Smooth muscle cell (in vitro differentiated cells): Measurements from ENCODE around the gene NDST1. TPM values are rescaled to one million over a fixed set of nuclear protein-coding genes. Genes with fewer than 3 reads are reported as not detected.

Experiments
- DNase-seq: peaks from one replicate; lab custom pipeline; 2025; ENCODE audit not compliant: unreplicated experiment; lab: John Stamatoyannopoulos, UW
- H2AFZ ChIP-seq: fragments of 200-600 bp; sonication (generic); 2 replicates; pipeline ENCODE4 v1.6.0; 2016; ENCODE audit warnings: antibody characterized with exemption, low read depth, mild to moderate bottlenecking
- H3F3A ChIP-seq: fragments of 200-600 bp; sonication (generic); 2 replicates; pipeline ENCODE4 v1.6.0; 2017; ENCODE audit warnings: antibody characterized with exemption, low read depth
- H3K27ac ChIP-seq: fragments of 200-600 bp; sonication (generic); 2 replicates; pipeline ENCODE4 v1.5.1; 2016; ENCODE audit warnings: low read depth, mild to moderate bottlenecking
- H3K27me3 ChIP-seq: fragments of 200-600 bp; sonication (generic); 2 replicates; pipeline ENCODE4 v1.6.1; 2016; ENCODE audit warnings: low read depth, mild to moderate bottlenecking
- H3K36me3 ChIP-seq: fragments of 200-600 bp; sonication (generic); 2 replicates; pipeline ENCODE4 v1.5.1; 2016; ENCODE audit warnings: low read depth
- H3K4me1 ChIP-seq: fragments of 200-600 bp; sonication (generic); 2 replicates; pipeline ENCODE4 v1.5.1; 2016; ENCODE audit warnings: low read depth
- H3K4me2 ChIP-seq: fragments of 200-600 bp; sonication (generic); 2 replicates; pipeline ENCODE4 v1.6.0; 2016; ENCODE audit warnings: mild to moderate bottlenecking
- H3K4me3 ChIP-seq: fragments of 200-600 bp; sonication (generic); 2 replicates; pipeline ENCODE4 v1.5.1; 2016; ENCODE audit warnings: mild to moderate bottlenecking
- H3K79me2 ChIP-seq: fragments of 200-600 bp; sonication (generic); 2 replicates; pipeline ENCODE4 v1.6.0; 2016; ENCODE audit warnings: low read depth, mild to moderate bottlenecking
- H3K9ac ChIP-seq: fragments of 200-600 bp; sonication (generic); 2 replicates; pipeline ENCODE4 v1.6.0; 2016; ENCODE audit warnings: low read depth
- H3K9me3 ChIP-seq: fragments of 200-600 bp; sonication (generic); replicated peaks from 2 replicates; pipeline ENCODE4 v1.5.1; 2016; ENCODE audit warnings: low read depth
- H4K20me1 ChIP-seq: fragments of 200-600 bp; sonication (generic); 2 replicates; pipeline ENCODE4 v1.6.0; 2016; ENCODE audit warnings: low read depth
- CTCF ChIP-seq: fragments of 200-600 bp; sonication (generic); IDR thresholded peaks from 2 replicates; pipeline ENCODE4 v1.5.1; 2017; ENCODE audit warnings: borderline replicate concordance, mild to moderate bottlenecking, antibody characterized with exemption; ENCODE audit not compliant: insufficient read depth, poor library complexity, severe bottlenecking
- WGBS: methylation state at CpG from one replicate; pipeline ENCODE4 v1.1.7; 2016; ENCODE audit warnings: low lambda C conversion rate; 5-methylcytosine and 5-hydroxymethylcytosine counted together
- polyA plus RNA-seq: library from polyadenylated mRNA; unstranded; fragments of >200 nt; fragmentation: Nextera tagmentation; extraction: Ambion mirVana; gene quantifications from 2 replicates; pipeline ENCODE4 v1.2.1, GENCODE V29; 2016
- total RNA-seq: library from RNA; depleted of rRNA; stranded (reverse); fragments of >200 nt; gene quantifications from 2 replicates; pipeline ENCODE4 v1.2.3, GENCODE V29; 2014

NDST1 gene
- total and polyA plus RNA-seq, 2 experiments from 2014 or later: 32.4 to 53.0 TPM

GRCh38 chr5:150568663-150569062 is 60.7 kb downstream of the NDST1 start:
- H3K4me2 ChIP-seq: no peak overlapping the region
- no peaks in the 10 kb centered on the region for H3K9me3 ChIP-seq
- H3K27ac ChIP-seq: peak overlapping the region; percentile 51
- no peaks in the 10 kb centered on the region for H3K4me1 ChIP-seq
- H3K9ac ChIP-seq: no peak overlapping the region
- no peaks in the 10 kb centered on the region for H3K27me3 ChIP-seq
- TF ChIP-seq CTCF: no peak
- H3K79me2 ChIP-seq: no peaks in the 10 kb centered on the region
- no peak overlapping the region for H2AFZ ChIP-seq
- H4K20me1 ChIP-seq: no peaks in the 10 kb centered on the region
- DNase-seq: no peak
- H3F3A ChIP-seq: peaks cover 8% of the 10 kb centered on the region
- H3K36me3 ChIP-seq: no peaks in the 10 kb centered on the region
- H3K4me3 ChIP-seq: no peak overlapping the region

GRCh38 chr5:150570333-150570732 is 62.4 kb downstream of the NDST1 start:
- Histone ChIP-seq H3K79me2 (no peaks in the 10 kb centered on the region), H4K20me1 (no peaks in the 10 kb centered on the region), H3K9ac (no peak overlapping the region), H3K36me3 (no peaks in the 10 kb centered on the region), H3K9me3 (no peaks in the 10 kb centered on the region), H3K4me3 (no peak overlapping the region), H3F3A (peaks cover 8% of the 10 kb centered on the region), H3K27ac (no peak overlapping the region), H3K4me1 (no peaks in the 10 kb centered on the region), H3K27me3 (no peaks in the 10 kb centered on the region), H3K4me2 (no peak overlapping the region), H2AFZ (no peak overlapping the region)
- 74% methylated on average over 7 of the region's 7 CpGs for WGBS
- TF ChIP-seq CTCF: no peak
- DNase-seq: no peak

- Histone ChIP-seq H3K36me3 (no peaks in the 10 kb centered on the region), H3K27me3 (no peaks in the 10 kb centered on the region), H2AFZ (no peak overlapping the region), H3F3A (no peaks in the 10 kb centered on the region), H3K79me2 (no peaks in the 10 kb centered on the region), H3K9me3 (no peaks in the 10 kb centered on the region), H3K27ac (peak overlapping the region; percentile 4), H3K9ac (no peak overlapping the region), H3K4me1 (no peaks in the 10 kb centered on the region), H3K4me2 (no peak overlapping the region), H3K4me3 (no peak overlapping the region), H4K20me1 (no peaks in the 10 kb centered on the region)
- TF ChIP-seq CTCF: no peak
- DNase-seq: no peak
Observed at GRCh38 chr5:150571836-150572235, 63.9 kb downstream of the NDST1 start.

GRCh38 chr5:150573216-150573615 is 65.3 kb downstream of the NDST1 start:
- H3K4me2 ChIP-seq: no peak overlapping the region
- no peak overlapping the region for H3K27ac ChIP-seq
- no peak overlapping the region for H3K4me3 ChIP-seq
- H3K79me2 ChIP-seq: no peaks in the 10 kb centered on the region
- no peak overlapping the region for H3K9ac ChIP-seq
- H3K27me3 ChIP-seq: no peaks in the 10 kb centered on the region
- no peaks in the 10 kb centered on the region for H3K4me1 ChIP-seq
- H2AFZ ChIP-seq: no peak overlapping the region
- no peak for TF ChIP-seq CTCF
- WGBS: 76% methylated on average over 5 of the region's 5 CpGs
- no peaks in the 10 kb centered on the region for H3K9me3 ChIP-seq
- H4K20me1 ChIP-seq: no peaks in the 10 kb centered on the region
- H3F3A ChIP-seq: no peaks in the 10 kb centered on the region
- no peak for DNase-seq
- no peaks in the 10 kb centered on the region for H3K36me3 ChIP-seq
